GM19043 (cell line): Measurements from ENCODE around the gene ARHGAP28.

Experiments used
- ATAC-seq: cut with Tn5 transposase; IDR thresholded peaks from one replicate; pipeline ENCODE4 v1.9.1; 2021; ENCODE audit warnings: low read depth; ENCODE audit not compliant: unreplicated experiment

Gene ARHGAP28

DNA sequence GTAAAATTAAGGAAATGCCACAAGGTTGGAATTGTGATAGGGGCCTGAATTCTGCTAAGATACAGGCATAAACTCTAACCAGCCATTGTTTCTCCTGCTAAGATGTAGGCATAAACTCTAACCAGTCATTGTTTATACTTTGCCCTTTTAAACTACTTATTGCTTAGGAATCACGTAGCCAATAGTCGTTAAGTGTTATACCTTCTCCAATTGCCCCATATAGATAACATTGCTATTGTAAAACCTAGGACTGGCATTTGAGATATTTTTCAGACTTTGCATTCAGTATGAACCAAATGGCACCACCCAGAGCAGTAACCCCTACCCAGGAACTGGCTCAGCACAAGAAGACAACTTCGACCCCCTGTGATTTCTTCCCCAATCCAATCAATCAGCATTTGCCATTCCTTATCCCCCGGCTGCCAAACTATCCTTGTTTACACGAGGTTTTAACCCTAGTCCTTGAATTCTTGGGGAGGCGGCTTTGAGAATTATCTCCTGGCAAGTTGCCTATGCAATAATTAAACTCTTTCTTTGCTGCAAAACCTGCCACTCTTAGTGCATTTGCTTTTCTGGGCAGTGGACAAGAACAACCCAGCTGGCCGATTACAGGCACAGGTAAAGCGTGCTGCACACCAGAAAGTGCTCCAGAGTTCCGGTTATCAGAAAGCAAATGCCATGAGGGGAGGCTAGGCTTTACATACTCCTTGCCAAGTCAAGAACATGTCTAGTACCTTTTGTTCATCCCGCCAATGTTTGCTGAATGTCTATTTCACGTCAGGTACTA, 220.5 kb downstream of the ARHGAP28 start:
- ATAC-seq, result no peak

DNA sequence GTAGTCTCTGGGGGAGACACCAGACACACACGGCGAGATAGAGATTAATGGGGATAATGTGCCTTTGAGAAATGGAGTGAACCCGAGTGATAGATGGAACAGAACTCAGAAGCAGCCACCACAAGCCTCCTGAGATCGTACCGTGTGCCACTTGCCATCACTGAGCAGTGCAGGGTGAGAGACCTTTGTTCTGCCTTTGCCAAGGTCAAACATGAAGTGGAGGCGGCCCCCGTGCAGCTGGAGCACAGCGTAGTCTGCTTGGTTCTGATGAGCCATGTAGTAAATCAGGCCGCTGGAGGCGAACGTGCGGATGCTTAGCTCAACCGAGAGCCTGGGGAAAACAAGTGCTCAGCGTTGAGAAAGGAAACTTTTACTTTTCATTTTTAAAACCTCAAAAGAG, 221.1 kb downstream of the ARHGAP28 start:
- no peak for ATAC-seq

DNA sequence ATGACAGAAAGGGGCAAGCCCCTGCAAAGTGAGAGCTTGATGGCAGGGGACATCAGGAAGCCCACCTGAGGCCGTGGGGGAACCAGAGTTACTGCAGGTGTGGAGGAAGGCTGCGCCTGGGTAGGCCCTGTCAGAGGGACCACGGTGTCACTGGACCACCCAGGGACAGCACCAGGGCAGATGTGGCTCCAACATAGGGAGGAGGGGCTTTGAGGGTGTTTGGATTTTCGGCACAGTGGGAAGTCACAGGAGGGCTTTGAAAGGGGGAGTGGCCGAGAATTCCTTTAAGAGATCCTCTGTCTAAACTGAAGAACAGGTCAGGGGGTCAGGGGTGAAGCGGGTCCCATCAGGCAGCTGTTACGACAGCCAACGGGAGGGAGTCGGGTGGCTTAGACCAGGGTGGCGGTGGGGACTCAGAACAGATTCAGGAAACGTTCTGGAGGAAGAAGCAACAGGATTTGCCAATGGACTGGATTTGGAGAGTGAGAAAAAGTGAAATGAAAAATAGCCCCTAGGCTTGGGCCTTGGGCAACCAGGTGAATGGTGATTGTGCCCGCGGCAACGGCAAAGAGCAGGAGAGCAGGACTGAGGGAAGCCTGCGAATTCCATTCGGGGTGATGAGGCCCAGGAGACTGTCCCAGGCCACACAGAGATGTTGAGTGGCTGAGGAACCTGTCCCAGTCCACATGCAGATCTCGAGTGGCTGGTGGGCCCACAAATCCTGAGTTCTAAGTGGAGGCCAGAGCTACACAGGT, 222.0 kb downstream of the ARHGAP28 start:
- ATAC-seq, result no peak

DNA sequence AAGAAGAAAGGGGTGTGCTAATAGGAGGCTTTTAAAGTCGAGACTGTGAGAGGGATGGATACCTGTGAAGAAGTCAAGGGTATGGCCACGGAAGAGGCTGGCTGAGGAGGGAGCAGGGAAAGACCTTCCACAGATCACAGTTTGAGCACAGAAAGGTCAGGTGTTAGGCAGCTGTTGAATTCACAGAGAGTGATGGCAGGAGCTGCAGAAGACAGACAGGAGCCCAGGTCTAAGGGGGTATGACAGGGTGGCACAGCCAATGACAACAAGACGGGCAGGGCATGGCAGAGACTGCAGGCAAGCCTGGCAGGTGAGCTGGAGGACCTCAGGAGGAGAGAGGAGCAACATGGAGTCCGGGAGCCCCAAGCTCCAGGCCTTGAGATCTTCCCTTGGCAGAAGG, 225.0 kb downstream of the ARHGAP28 start:
- no peak for ATAC-seq

DNA sequence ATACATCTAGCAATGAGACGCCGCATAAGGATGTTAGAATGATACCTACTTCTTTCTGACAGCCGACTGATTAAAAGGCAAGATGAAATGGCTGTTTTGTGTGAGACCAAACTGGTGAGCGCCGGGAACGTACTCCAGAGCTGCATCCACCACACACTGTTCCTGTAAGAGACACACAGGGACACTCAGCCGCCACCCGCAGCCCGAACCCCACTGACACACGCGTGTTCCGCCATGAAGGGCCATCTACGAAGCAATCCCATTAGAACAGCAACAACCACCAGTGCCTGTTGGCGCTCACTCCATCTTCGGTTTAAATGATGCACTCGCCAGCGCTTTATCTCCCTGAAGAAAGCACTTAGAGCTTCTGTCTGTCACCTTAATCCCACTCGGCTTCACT, 225.8 kb downstream of the ARHGAP28 start:
- no peak for ATAC-seq

DNA sequence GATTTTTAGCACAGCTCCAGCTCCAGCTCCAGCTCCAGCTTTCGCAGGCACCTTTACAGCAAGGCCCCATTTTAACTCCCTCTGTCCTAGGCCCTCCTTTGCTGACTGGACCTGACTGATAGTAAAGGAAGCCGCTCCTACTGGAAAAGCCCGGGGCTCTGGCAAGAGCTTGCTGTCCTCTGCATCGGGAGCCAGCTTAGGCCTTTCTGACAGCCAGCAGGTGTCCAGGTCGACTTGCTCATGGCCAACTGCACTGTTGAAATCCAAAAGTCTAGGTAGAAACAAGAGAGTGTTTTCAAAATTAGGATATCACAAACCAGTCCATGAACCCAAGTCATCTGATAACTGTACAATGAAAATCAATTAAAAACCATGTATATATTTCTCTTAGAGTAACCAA, 227.0 kb downstream of the ARHGAP28 start:
- ATAC-seq, result no peak

DNA sequence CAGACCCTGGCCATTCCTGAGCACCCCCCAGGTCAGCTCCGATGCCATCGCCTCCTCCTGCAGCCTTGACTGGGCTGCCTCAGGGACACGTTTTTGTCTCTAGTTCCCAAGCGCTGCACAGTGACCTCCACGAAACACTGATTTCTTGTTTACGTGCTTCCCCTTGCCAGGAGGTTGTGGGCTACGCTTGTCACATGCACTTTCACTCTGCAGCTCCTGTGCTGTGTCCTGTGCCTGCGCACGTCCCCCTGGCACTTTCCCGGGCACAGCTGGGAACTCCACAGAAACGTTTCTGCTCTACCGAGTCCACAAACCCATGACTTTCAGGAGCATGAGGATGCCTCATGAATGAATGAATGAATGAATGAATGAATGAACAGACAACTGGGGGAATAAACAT, 227.5 kb downstream of the ARHGAP28 start:
- ATAC-seq, result no peak

DNA sequence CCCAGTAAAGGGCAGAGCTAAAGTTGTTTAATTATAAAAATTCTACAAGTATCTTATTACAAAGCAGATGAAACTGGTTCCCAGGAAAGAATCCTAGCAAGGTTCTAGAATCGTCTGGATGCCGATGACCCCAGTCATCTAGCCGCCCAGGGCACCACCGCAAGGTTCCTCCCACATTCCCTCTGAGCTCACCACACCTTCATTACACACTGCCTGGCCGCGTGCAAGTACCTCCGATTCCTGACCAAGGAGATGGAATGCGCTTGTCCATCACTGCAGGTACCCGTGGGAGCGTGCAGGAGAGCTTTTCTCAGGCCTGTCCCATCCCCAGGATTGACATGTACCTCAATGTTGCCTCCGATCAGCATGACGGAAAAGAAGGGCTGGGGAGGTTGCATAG, 229.6 kb downstream of the ARHGAP28 start:
- ATAC-seq, result no peak

DNA sequence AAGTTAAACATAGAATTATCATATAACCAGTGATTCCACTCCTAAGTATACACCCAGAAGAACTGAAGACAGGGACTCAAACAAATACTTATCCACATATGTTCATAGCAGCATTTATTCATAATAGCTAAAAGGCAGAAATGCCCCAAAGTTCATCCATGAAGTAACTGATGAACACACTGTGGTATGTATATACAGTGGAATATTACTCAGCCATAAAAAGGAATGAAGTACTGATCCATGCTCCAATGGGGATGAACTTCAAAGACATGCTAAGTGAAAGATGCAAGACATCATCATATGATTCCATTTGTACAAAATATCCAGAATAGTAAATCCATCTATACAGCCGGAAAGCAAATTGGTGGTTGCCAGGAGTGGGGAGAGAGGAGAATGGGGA, 230.6 kb downstream of the ARHGAP28 start:
- ATAC-seq, result no peak

DNA sequence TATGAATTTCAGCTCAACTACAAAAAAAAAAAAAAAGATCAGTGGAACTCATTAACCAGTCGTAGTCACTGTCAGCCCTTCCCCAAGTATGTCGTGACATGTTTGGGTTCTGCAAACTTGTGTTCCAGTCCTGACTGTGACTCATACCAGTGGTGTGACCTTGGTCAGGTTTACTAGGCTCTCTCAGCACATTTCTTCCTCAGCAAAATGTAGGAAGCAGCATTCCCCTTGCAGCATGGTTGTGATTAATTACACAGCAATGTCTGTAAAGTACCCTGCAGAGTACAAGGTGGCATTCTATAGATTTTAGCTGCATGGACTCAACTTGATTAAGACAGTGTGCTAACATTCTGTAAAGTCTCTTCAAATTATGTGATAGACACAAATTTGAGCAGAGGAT, 231.1 kb downstream of the ARHGAP28 start:
- ATAC-seq, result no peak

DNA sequence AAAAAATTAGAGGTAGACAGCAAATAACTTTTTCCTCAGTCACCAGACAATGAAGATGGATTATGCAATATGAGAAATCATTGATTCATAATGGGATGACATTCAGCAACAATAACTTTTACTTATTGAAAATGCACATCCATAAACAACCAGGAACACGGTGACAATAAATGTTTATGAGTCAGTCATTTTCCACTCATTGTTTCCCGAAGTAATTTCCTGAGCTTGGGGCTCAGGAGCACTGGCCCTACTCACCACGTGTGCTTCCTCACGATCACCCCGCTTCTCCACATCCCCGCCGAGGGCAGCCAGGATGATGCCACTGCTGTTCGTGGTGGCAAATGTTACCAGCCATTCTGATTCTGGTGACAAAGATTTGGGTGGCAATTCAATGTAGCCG, 231.8 kb downstream of the ARHGAP28 start:
- ATAC-seq, result no peak

DNA sequence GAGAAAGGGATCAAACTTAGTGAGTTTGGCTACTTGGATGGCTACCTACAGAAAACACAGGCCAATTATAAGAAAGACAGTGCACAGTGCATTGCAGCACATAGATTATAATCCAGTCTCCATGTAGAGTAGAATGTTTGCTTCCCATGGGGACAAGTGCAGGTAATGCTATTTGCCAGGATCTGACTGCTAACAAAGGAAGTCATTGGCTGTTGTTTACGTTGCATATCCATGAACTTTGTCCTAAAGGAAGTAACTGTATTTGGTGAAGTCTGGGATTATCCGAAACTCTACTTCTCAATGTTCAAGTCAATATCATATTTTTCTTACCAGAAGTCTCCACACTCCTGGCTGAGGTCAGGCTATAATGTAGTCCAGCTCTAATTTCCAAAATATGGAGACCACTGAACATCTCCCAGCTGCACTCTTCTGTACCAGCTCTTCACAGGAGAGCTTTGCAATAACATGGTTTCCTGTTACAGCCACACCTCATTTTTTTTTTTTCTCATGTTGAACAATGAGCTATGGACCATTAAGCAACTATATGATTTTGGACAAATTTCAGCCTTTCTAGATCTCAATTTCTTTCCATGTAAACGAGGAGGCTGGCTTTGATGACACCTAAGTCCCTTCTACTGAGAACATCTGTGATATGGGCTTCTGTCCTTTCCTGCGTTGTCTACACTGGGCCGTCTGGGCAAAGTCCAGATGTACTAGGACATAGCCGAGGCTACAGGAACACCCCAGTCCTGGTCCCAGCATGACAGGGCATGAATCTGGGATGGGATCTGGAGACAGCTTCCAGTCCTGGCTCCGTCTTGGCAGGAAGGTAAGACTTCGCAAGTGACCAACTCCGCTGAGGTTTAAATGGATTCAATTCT, 233.3 kb downstream of the ARHGAP28 start:
- ATAC-seq, result no peak

DNA sequence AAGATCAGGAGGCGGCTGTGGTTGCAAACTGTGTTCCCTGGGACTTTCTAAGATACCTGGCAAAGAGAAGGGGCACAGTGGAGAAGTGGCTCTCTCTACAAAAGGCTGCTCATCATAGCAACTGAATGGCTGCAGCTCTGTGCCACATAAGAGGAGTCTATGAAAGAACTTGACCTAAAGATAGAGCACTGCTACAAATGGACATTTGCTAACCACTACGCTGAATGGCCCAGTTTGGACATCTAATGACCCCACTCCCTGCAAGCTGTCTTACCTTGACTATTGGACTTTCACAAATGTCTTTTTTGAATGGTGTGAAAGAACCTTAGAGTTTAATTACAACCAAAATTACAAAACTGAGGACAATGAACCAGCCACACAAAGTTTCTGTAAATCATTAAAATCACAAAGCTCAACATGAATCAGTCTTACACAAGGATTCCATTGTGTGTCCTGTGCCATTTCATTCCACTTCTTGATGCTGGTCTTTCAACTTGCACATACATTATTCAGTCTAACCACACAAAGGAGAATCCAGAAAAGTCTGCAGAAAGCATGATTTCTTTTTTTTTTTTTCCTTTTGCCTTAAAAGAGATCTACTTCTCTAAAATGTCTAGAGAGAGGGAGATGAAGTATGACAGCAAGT, 234.1 kb downstream of the ARHGAP28 start:
- ATAC-seq, result no peak
